Mucosa of gallbladder (tissue), 1 donor: Measurements from ENCODE around the gene CFAP97D2. TPM values are rescaled to one million over a fixed set of nuclear protein-coding genes. Genes with fewer than 3 reads are reported as not detected.
A peak's percentile ranks its signal among the peaks of the same experiment; 100 is the strongest.
"Not testable (repeated sequence)": the region's sequence is repeated elsewhere in the genome, so short reads cannot be mapped to it uniquely, and the experiment has no call there.

ENCODE experiments used
- DNase-seq: peaks from one replicate; pipeline ENCODE4 v3.0.0-alpha.2; 2020; ENCODE audit warnings: low spot score
- total RNA-seq: library from RNA; stranded (reverse); gene quantifications from one replicate; pipeline ENCODE4 v1.2.1, GENCODE V29; 2021
- donor health status: DM: no; HTN: no; CAD: no.

Gene CFAP97D2
- not detected for total RNA-seq

DNA sequence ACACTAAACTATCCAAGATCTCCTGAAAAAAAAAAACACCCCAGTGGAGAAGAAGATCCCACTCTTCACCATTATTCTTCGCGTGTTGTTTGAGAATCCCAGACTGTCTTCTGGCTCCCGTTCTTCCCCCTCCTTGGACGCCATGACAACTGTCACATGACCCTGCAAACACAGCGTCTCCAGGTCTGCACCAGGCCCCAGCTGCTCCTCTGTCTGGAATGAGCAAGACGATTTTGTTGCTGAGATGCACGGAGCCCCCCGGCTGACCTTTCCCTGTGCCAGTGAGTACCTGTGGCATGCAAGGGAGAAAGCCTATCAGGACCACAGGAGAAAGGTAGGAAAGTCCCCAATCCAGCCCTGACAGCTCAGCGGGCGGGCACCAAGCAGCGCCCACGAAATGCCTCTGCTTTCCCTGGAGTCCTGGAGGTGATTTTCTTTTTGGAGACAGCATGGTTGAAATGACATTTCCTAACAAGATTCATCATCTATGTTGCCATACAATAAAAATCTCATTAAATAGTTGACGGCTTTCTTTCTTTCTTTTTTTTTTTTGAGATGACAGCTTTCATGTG lies at the start of gene CFAP97D2:
Gene CFAP97D2, plus strand, starts transcription at position 171 of the 572 bp plus-strand sequence. Its CDS starts 74 bp downstream, at position 245.
- DNase-seq, result no peak

- DNase-seq, result no peak
Observed at GRCh38 chr13:114129649-114130062, 49.4 kb upstream of the CFAP97D2 start.

DNA sequence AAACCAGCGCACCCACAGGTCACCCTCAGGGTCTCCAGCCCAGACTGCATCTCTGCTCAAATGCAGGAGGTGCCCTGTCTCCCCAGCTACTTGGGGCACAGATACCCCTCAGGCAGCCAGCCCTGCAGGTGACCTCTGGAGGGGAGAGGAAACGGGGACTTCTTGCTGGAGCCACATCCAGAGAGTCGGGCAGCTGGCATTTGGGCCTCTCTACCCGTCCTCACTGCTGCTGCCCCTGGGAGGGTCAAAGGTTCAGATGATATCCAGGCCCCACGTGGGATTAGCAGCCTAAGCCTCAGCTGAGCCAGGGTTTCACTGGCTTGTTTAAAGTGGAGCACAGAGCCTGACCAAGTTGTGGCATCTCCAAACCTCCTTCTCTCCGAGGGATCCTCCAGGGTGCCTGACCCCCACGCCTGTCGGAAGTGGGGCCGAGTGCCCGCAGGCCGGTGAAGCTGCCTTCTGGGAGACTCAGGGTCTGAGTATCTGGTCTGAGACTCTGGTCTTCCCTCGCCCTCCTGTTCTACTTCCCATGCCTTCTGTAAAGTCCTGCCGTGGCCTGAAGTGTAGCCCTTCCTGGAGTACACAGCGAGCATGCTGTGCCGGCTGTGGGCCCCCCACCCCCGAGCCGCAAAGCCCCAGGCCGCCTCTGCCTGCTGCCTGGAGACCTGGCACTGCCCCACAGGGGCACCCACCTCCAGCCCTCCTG lies 48.8 kb upstream of the CFAP97D2 start:
- DNase-seq, result no peak

- DNase-seq, result peak; percentile 33
Observed at GRCh38 chr13:114130837-114131582, 48.0 kb upstream of the CFAP97D2 start.

- DNase-seq, result no peak
Observed at GRCh38 chr13:114131583-114132418, 47.3 kb upstream of the CFAP97D2 start.

GRCh38 chr13:114132419-114133121 lies 46.5 kb upstream of the CFAP97D2 start, which contains the start of gene RASA3:
Gene RASA3 (minus strand): TSS chr13:114132623. CDS start chr13:114132489, 134 bp downstream.
- DNase-seq, result peak; percentile 54

GRCh38 chr13:114133126-114133525 lies 45.9 kb upstream of the CFAP97D2 start:
- DNase-seq, result not testable (repeated sequence)

DNA sequence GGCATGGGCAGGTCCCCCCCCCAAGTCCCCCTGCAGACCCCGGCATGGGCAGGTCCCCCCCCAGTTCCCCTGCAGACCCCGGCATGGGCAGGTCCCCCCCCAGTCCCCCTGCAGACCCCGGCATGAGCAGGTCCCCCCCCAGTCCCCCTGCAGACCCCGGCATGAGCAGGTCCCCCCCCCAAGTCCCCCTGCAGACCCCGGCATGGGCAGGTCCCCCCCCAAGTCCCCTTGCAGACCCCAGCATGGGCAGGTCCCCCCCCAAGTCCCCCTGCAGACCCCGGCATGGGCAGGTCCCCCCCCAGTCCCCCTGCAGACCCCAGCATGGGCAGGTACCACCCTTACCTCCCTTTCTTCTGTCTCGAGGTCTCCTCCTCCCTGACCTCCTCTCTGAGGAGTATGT lies 45.5 kb upstream of the CFAP97D2 start:
- DNase-seq, result not testable (repeated sequence)

DNA sequence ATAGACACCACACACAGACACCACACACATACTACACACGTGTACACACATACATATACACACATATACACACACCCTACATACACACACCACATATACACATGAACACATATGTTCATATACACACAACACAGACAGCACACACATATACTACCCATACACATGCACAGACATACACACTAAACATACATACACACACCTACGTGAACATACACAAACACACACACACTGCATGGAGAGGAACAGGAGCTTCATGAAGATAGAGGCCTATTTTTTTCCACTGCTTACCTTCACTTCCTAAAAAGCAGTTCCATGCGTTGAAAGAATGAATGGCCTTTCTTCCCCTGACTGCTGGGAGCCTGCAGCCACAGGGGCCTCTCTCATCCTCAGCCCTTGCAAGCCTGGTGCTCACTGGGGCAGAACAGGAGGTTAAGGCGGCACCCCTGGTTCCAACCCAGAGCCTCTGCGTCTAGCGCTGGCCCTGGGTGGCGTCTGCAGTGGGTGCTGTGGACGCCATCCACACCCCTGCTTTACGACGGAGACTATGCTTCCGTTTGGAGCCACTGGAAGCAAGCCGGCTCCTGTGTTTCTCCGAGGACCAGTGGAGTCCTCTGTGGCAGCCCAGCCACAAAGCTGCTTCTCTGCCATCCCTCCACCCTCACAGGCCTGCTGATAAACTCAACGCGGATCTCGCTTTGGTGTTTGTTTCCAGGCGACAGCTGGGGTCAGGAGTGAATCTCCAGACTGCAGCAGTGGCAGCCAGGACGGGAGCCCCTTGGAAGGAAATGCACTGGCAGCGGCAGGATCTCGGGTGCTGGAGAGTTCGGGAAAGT lies 44.7 kb upstream of the CFAP97D2 start:
- no peak for DNase-seq

DNA sequence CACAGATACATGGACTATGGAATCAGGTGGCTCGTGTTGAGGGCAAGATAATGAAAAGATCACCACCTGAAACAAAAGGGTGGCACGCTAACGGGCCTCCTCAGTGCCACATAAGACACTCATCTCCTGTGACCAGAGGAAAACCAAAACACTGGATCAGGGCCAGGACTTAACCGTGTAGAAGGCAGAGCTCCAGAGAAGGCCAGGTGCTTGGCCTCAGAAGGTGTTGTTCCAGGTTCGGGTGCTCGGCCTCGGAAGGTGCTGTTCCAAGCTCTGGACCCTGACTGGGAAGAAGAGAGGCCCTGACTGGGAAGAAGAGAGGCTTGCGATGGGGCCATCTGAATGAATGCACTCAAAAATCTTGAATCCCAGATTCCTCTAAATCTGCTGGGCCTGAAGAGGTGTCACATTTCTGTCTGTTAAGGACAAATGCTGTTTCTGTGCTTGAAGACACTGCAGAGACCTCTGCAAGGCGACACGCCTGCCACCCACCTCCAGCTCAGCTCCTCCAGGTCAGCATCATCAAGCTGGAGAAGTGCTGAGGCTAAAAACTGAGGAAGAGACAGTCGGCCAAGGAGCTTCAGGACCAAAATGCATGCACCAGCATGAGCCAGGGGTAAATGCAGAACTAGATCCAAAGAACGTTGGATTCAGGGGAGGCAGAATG lies 44.0 kb upstream of the CFAP97D2 start:
- DNase-seq, result no peak

DNA sequence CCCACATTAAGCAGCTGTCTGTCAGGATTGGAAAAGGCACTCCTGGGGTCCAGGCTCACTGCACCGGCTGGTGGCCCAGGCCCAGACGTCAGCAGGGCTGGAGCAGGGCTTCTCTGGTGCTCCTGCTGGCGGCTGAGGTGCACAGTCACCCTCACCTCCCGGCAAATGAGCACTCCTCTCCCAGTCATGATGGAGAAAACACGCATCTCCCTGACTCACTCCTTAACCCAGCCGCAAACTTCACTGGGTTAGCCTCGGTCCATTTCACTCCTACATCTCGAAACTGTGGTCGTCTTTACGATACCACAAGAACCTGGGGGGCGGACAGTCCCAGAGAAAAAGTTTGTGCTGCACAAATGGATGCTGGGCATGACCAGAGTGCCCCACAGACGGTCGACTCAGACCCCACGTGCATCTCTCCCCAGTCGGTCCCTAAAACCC lies 43.3 kb upstream of the CFAP97D2 start:
- DNase-seq, result no peak

DNA sequence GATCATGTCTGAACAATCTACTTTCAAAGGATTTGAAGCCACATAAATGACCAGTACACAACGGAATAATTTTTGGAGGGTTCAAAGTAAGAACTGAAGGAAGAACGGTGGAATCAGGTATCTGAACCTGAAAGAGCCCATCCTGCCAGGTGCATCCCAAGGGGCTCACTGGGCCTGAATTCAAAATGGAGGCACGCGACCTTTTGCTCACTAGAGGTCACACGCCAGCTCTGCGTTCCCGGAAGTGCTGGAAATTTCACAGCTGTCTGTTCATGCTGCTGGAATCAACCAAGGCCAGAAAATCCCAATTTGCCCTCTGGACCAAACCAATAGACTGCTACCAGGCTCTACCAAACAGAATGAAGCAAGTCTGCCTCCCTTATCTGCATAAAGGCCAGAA lies 42.5 kb upstream of the CFAP97D2 start:
- no peak for DNase-seq

GRCh38 chr13:114140131-114140905 lies 38.7 kb upstream of the CFAP97D2 start:
- DNase-seq, result no peak

DNA sequence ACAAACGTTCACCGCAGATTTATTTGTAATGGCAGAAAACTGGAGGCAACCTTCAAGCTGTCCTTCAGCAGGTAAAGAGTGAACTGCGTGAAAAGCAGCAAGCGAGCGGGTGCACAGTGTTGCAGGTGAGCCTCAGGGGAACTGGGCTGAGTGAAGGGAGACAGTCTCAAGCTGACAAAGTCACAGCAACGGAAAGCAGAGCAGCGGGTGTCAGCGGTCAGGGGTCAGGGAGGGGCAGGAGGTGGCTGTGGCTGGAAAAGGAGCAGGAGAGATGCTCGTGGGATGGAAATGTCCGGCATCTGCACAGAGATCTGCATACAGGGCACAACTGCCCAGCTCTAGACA lies 38.2 kb upstream of the CFAP97D2 start:
- no peak for DNase-seq

DNA sequence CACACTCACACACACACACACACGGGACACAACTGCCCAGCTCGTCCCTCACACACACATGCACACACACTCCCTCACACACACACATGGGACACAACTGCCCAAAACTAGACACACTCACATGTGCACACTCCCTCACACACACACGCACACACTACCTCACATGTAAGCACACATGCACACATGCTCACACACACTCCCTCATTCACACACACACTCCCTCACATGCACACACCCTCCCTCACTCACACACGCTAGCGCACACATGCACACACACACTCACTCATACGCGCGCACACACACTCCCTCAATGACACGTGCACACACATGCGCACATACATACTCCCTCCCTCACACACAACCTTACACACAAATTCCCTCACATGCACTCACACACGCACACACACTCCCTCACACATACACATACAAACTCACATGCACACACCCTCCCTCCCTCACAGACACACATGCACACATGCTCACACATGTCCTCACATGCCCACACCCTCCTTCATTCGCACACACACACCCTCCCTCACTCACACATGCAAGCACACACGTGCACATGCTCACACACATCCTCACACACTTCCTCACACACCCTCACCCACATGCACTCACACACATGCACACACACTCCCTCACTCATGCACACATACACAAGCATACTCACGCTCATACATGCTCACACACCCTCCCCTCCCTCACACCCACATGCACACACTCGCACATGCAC lies 37.6 kb upstream of the CFAP97D2 start:
- DNase-seq, result no peak

GRCh38 chr13:114142137-114142550 lies 36.9 kb upstream of the CFAP97D2 start:
- DNase-seq, result no peak

DNA sequence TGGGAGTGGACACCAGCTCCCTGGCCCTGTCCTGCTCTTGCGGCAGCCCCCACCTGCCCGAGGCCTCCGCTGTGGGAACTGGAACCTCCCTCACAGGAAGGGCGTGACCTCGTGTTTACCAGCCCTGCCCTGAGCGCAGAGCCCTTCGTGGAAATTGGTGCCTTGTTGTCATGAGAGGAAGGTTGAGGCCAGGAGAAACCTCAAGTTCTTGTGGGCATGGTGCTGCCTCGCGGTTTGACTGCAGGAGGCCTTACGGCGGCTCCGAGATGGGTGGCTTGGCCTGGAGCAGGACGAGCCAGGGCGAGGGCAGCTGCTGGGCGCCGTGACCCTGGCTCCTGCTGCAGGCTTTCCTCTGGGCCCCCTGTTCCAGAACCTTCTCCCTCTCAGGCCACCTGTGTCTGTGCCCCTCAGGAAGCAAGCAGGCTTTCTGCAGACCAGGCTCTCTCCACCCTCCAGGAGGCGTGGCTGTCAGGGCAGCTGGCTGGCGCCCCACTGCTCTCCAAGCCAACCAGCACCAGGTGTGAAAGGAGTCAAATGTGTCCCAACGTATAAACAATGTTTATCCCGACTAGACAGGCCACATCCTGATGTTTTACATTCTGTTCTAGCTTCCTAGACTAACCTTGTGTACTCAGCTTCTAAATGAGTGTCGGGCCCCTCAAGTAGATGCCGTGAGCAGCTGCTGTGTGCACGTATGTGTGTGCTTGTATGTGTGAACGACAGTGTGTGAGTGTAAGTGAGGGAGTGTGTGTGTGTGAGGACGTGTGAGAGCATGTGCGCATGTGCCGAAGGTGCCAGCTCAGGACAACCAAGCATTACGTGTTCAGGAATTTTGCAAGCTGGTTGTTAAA lies 36.2 kb upstream of the CFAP97D2 start:
- peak; percentile 35 for DNase-seq
